ENCODE measurements around the gene TPST2. TPM values are rescaled to one million over a fixed set of nuclear protein-coding genes. Genes with fewer than 3 reads are reported as not detected.

Gene TPST2
- total RNA-seq, 1 donor from 2014 or later, result 14.2 TPM

DNA sequence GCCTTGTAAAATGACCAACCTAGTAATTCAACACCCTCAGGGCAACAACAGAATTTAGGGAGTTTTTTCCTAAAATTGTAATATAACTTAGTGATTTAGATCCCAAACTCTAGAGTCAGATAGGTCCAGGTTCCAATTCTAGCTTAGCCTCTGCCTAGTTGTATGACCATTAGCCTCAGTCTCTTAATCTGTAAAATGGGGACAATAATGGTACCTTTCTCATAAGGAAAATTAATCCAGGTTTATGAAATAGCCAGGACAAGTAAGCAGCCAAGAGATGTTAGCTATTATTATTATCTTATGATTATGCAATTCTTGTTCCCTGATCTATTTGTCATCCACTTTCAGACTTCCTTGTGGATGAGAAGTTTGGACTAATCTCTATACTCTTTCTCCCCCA is 81.8 kb downstream of the TPST2 start:
- no peak overlapping the region for H3K27ac Mint-ChIP-seq

DNA sequence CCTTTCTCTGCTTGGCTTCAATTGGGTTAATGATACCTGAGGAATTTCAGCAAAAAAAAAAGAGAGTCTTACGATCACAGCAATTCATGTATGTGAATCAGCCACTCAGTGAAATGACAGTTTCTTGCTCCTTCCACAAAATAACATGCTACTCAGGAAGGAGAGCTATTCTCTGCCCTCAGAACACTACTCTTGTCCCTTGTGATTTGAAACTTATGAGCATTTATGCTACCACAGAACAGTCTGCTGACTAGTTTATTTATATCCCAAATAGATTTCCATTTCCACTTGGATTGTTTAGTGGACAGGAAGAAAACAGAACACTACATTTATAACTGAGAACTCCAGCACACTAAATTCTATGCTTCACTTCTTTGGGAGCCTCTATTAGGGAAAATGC is 86.2 kb downstream of the TPST2 start:
- Mint-ChIP-seq H3K36me3 (ENCODE audit: low read depth) (peaks cover 72% of the 10 kb centered on the region), H3K4me3 (ENCODE audit: low read depth) (no peak overlapping the region)
- intact Hi-C loops (cut with micrococcal nuclease), result no loop called here

More for the DNA sequence above, 81.8 kb downstream of the TPST2 start:
- DNase-seq (ENCODE audit: low spot score), result no peak
- H3K27me3 Mint-ChIP-seq (ENCODE audit: low read depth), result no peaks in the 10 kb centered on the region
- H3K4me1 Mint-ChIP-seq (ENCODE audit: low read depth), result peaks cover 33% of the 10 kb centered on the region
- intact Hi-C loops (cut with micrococcal nuclease), result no loop called here
- H3K9me3 Mint-ChIP-seq, result no peaks in the 10 kb centered on the region
- no peak overlapping the region for H3K4me3 Mint-ChIP-seq (ENCODE audit: low read depth)
- H3K36me3 Mint-ChIP-seq (ENCODE audit: low read depth), result peaks cover 63% of the 10 kb centered on the region

DNA sequence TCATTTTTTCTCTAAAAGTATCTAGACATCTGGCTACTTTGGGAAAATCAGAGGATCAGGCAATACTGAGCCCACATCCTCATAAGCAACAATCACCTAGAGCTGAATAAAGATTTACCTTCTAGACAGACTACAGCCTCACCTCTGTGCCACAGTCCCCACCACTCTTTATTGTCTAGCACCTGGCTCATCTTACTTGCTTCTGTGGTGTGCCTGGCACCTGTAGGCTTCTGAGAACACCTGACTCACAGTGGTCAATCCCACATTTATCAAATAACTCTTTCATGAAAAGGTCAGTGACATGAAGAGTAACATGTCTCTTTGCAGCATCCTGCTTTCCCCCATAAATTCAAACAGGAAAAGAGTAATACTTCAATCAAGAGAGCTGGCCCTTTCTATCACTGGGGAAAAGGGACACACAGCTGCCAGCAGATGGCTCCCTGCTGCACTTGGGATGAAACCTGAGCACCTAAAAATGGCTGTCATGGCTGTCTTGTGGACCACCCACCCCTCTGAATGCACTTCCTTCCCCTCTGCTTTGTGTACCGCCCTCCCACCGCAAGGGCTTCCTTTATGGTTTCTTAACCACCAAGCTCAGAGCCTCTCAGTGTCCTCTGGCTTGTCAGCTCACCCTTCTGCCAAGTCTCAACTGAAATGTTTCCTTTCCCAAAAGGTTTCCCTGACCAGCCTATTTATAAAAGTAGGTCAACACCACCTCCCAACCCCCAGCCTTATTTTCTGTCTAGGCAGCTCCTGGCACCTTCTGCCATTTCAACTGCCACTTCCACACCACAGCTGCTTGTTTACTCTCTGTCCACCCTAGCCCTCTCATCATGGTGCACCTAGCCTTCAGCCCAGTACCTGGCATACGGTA is 87.0 kb downstream of the TPST2 start:
- H3K4me1 Mint-ChIP-seq (ENCODE audit: low read depth), result peaks cover 24% of the 10 kb centered on the region
- H3K9me3 Mint-ChIP-seq, result no peaks in the 10 kb centered on the region
- no peaks in the 10 kb centered on the region for H3K27me3 Mint-ChIP-seq (ENCODE audit: low read depth)
- no peak overlapping the region for H3K4me3 Mint-ChIP-seq (ENCODE audit: low read depth)
- DNase-seq (ENCODE audit: low spot score), result peak; percentile 69
- H3K27ac Mint-ChIP-seq, result peak overlapping the region; percentile 67
- intact Hi-C loops (cut with micrococcal nuclease), result no loop called here
- peaks cover 71% of the 10 kb centered on the region for H3K36me3 Mint-ChIP-seq (ENCODE audit: low read depth)

More for the DNA sequence above, 86.2 kb downstream of the TPST2 start:
- Mint-ChIP-seq H3K27ac (peak overlapping the region; percentile 67), H3K9me3 (no peaks in the 10 kb centered on the region), H3K4me1 (ENCODE audit: low read depth) (peaks cover 24% of the 10 kb centered on the region), H3K27me3 (ENCODE audit: low read depth) (no peaks in the 10 kb centered on the region)
- no peak for DNase-seq (ENCODE audit: low spot score)

DNA sequence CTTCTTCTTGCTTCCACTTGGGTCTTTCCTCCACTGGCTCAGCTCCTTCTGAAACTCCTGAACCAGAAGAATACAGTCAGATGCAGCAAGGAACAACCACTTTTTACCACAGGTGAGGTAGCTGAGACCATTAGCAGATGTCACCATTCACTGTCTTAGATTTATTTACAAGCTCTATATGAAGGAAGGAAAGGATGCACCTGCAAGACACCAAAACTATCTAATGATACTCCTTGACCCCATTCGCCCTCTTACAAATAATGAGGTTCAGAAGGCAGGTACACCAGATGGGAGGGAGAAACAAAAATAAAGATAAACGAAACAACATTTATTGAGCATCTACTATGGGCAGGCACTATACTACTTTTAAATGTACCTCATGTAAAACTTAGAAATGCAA is 87.9 kb downstream of the TPST2 start:
- DNase-seq (ENCODE audit: low spot score), result no peak
- no peaks in the 10 kb centered on the region for H3K27me3 Mint-ChIP-seq (ENCODE audit: low read depth)
- H3K4me1 Mint-ChIP-seq (ENCODE audit: low read depth), result peaks cover 24% of the 10 kb centered on the region
- no peak overlapping the region for H3K27ac Mint-ChIP-seq
- peaks cover 77% of the 10 kb centered on the region for H3K36me3 Mint-ChIP-seq (ENCODE audit: low read depth)
- no peak overlapping the region for H3K4me3 Mint-ChIP-seq (ENCODE audit: low read depth)
- intact Hi-C loops (cut with micrococcal nuclease), result no loop called here
- H3K9me3 Mint-ChIP-seq, result no peaks in the 10 kb centered on the region

DNA sequence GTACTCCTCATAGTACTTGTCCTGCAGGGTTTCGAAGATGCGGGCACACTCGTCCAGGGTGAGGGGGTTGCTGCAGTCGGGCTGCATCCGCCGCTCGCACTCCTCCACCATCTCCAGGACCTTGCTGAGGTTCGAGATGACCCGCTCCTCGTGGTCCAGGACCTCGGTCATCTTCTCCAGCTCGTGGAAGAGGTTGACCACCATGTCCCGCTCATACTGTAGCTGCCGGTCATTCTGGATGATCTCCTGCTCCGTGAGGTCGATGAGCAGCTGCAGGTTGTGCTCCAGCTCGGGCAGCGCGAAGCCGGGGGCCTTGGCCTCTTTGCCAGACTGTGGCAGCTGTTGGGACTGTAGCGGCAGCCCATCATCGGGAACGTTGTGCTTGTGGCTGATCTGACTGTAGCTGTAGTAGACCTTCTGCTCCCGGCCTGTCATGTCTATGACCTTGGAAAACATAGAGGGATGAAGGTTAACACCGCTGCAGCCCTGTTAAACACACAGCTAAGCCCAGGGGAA is 90.7 kb downstream of the TPST2 start:
- Mint-ChIP-seq H3K27me3 (ENCODE audit: low read depth) (no peaks in the 10 kb centered on the region), H3K36me3 (ENCODE audit: low read depth) (peaks cover 74% of the 10 kb centered on the region), H3K4me3 (ENCODE audit: low read depth) (no peak overlapping the region), H3K4me1 (ENCODE audit: low read depth) (peaks cover 17% of the 10 kb centered on the region), H3K9me3 (no peaks in the 10 kb centered on the region), H3K27ac (no peak overlapping the region)
- no peak for DNase-seq (ENCODE audit: low spot score)
- intact Hi-C loops (cut with micrococcal nuclease), result no loop called here

DNA sequence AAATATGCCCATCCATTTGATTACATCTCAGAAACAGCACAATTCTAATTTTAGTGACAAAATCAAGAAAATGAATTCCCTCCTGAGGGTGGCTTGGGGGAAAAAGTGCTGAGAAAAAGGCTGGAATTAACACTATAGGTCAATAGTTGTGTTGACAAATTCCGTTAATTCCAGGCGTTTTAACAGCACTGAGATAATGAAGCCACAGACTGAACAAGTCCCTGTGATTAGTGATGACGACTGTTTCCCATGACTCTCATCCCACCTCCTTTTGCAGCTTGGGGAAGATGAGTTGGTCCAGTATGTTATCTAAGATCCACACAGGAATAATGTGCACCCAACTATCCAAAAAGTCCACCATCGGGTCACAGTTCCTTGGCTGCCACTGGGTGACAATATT is 93.5 kb downstream of the TPST2 start:
- H3K36me3 Mint-ChIP-seq (ENCODE audit: low read depth), result peaks cover 74% of the 10 kb centered on the region
- H3K9me3 Mint-ChIP-seq, result no peaks in the 10 kb centered on the region
- H3K27ac Mint-ChIP-seq, result no peak overlapping the region
- no peak overlapping the region for H3K4me3 Mint-ChIP-seq (ENCODE audit: low read depth)
- H3K4me1 Mint-ChIP-seq (ENCODE audit: low read depth), result no peaks in the 10 kb centered on the region
- no peak for DNase-seq (ENCODE audit: low spot score)
- no peaks in the 10 kb centered on the region for H3K27me3 Mint-ChIP-seq (ENCODE audit: low read depth)
- intact Hi-C loops (cut with micrococcal nuclease), result no loop called here

DNA sequence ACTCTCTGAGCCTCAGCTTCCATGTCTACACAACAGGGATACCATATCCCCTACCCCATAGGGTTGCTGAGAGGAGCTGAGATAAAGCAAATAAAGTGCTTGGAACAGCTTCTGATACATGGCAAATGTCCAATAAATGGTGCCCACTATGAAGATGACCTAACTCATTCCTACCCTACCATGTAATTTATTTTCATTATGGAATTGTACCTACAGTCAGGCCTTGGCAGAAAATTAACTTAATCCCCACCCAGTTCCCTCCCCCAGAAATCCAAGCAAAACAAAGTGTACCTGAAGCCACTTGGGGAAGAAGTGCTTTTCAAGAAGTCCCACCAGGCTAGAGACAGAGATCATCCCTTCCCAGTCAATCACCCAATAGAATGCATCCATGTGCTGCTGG is 95.4 kb downstream of the TPST2 start:
- DNase-seq (ENCODE audit: low spot score), result no peak
- Mint-ChIP-seq H3K4me3 (ENCODE audit: low read depth) (no peak overlapping the region), H3K27me3 (ENCODE audit: low read depth) (no peaks in the 10 kb centered on the region), H3K9me3 (no peaks in the 10 kb centered on the region), H3K27ac (no peak overlapping the region), H3K4me1 (ENCODE audit: low read depth) (no peaks in the 10 kb centered on the region), H3K36me3 (ENCODE audit: low read depth) (peaks cover 71% of the 10 kb centered on the region)
- intact Hi-C loops (cut with micrococcal nuclease), result no loop called here

DNA sequence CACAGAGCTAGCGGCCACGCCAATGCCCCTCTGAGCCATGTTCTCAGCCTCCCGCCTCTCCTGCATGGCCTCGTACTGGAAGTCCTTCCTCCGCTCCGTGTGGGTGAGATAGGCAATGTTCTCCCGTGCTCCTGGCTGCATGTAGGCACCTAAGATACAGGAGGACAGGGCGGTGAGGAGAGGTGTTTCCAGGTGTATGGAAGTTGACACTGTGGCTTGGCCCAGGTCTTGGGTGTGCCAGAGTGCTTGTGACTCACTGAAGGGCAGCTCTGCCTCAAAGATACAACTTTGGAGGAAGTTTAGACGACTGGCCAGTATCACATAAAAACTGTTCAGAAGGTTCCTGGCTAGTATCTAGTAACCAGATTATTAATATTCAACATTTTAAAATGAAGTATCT is 97.7 kb downstream of the TPST2 start:
- H3K4me3 Mint-ChIP-seq (ENCODE audit: low read depth), result no peak overlapping the region
- no peak for DNase-seq (ENCODE audit: low spot score)
- no peak overlapping the region for H3K27ac Mint-ChIP-seq
- no peaks in the 10 kb centered on the region for H3K27me3 Mint-ChIP-seq (ENCODE audit: low read depth)
- intact Hi-C loops (cut with micrococcal nuclease), result no loop called here
- no peaks in the 10 kb centered on the region for H3K9me3 Mint-ChIP-seq
- peaks cover 75% of the 10 kb centered on the region for H3K36me3 Mint-ChIP-seq (ENCODE audit: low read depth)
- H3K4me1 Mint-ChIP-seq (ENCODE audit: low read depth), result no peaks in the 10 kb centered on the region

DNA sequence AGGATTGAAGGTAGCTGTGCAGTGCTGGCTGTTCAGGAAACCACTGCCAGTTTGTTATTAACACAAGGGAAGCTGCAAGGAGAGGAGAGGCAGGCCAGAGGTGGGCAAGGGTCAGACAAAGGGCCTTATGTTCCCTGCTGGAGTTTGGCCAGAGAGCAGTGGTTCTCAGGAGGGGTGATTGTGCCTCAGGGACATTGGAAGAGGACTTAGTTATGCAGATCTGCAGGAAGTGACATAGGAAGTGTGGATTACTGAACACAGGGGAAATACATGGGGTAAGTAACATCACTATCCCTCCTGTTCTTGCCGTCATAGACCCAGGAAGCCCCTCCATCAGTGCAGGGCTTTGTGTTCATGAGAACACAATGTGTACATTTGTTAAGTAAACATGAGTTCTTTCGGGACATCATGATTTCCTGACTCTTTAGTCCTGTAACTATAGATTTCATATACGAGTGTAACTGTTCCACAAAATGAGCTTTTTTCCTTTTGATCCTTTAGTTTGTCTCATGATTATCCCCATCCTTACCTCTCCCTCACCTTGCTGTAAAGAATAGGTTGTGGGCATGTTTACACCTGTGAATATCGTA is 100.4 kb downstream of the TPST2 start:
- Mint-ChIP-seq H3K4me3 (ENCODE audit: low read depth) (no peak overlapping the region), H3K27me3 (ENCODE audit: low read depth) (no peaks in the 10 kb centered on the region), H3K27ac (no peak overlapping the region), H3K9me3 (no peaks in the 10 kb centered on the region), H3K4me1 (ENCODE audit: low read depth) (peaks cover 15% of the 10 kb centered on the region), H3K36me3 (ENCODE audit: low read depth) (peaks cover 58% of the 10 kb centered on the region)
- no peak for DNase-seq (ENCODE audit: low spot score)
- intact Hi-C loops (cut with micrococcal nuclease), result no loop called here

DNA sequence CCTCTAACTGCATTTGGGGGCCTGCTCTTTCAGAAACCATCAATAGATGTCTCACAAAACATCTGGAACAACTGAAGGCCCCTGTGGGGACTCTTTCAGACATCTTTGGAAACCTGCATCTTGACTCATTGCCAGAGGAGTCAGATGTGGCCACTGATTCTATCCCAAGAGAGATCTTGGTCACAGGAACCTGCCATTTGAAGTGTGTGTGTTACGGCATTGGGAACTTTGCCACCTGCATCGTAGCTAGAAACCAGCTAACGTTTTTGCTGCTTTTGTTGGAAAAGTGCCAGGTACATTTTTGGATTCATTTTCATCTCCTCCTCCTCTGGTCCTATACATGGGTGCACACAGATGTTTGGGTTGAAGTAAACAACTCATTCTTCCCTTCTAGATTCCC is 101.9 kb downstream of the TPST2 start:
- Mint-ChIP-seq H3K4me3 (ENCODE audit: low read depth) (no peak overlapping the region), H3K9me3 (no peaks in the 10 kb centered on the region), H3K4me1 (ENCODE audit: low read depth) (peaks cover 20% of the 10 kb centered on the region), H3K27ac (no peak overlapping the region), H3K27me3 (ENCODE audit: low read depth) (no peaks in the 10 kb centered on the region), H3K36me3 (ENCODE audit: low read depth) (peaks cover 47% of the 10 kb centered on the region)
- DNase-seq (ENCODE audit: low spot score), result no peak
- intact Hi-C loops (cut with micrococcal nuclease), result no loop called here

DNA sequence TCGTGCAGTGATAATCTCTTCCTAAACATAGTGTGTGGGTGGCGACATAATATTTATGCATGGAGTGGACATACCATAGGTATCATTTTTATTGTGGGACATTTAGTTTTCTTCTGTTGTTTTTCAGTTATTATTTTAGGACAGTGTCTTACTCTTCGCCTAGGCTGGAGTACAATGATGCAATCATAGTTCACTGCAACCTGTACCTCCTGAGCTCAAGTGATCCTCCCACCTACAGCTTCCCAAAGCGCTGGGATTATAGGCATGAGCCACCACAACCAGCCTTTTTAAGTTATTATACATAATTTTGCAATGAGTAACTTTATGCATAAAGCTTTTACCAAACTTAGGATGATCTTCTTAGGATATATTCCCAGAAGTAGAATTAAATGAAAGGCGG is 103.5 kb downstream of the TPST2 start:
- no peaks in the 10 kb centered on the region for H3K9me3 Mint-ChIP-seq
- no peak for DNase-seq (ENCODE audit: low spot score)
- H3K4me1 Mint-ChIP-seq (ENCODE audit: low read depth), result peaks cover 35% of the 10 kb centered on the region
- peaks cover 40% of the 10 kb centered on the region for H3K36me3 Mint-ChIP-seq (ENCODE audit: low read depth)
- intact Hi-C loops (cut with micrococcal nuclease), result no loop called here
- H3K27me3 Mint-ChIP-seq (ENCODE audit: low read depth), result no peaks in the 10 kb centered on the region
- no peak overlapping the region for H3K27ac Mint-ChIP-seq
- no peak overlapping the region for H3K4me3 Mint-ChIP-seq (ENCODE audit: low read depth)

DNA sequence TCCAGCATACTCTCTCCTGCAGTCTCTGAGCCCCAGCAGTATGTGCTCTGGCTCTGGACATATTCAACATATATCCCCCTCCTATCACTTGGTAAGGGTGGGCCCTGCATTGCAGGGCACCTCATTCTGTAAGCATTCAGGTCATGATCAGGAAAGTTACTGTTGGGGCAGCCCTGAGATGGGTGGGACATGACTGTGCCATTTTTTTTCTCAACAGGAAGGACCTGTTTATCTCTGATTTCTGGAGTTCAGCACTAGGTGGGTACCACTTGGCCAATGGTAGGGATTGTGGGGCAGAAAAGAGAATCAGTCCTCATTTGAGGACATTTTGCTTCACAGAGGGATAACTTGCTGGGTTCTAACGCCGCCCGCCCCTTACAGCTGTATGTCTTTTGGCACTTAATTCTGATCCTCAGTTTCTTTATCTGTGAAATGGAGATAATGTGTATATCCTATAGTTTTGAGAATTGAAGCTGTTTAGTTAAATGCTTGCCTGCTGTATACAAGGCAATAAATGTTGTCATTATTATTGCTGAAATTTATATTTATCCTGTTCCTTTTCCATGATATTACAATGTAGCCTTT is 104.0 kb downstream of the TPST2 start:
- DNase-seq (ENCODE audit: low spot score), result no peak
- peaks cover 40% of the 10 kb centered on the region for H3K4me1 Mint-ChIP-seq (ENCODE audit: low read depth)
- no peaks in the 10 kb centered on the region for H3K9me3 Mint-ChIP-seq
- H3K27ac Mint-ChIP-seq, result no peak overlapping the region
- peak overlapping the region; percentile 58 for H3K4me3 Mint-ChIP-seq (ENCODE audit: low read depth)
- intact Hi-C loops (cut with micrococcal nuclease), result no loop called here
- peaks cover 43% of the 10 kb centered on the region for H3K36me3 Mint-ChIP-seq (ENCODE audit: low read depth)
- no peaks in the 10 kb centered on the region for H3K27me3 Mint-ChIP-seq (ENCODE audit: low read depth)

DNA sequence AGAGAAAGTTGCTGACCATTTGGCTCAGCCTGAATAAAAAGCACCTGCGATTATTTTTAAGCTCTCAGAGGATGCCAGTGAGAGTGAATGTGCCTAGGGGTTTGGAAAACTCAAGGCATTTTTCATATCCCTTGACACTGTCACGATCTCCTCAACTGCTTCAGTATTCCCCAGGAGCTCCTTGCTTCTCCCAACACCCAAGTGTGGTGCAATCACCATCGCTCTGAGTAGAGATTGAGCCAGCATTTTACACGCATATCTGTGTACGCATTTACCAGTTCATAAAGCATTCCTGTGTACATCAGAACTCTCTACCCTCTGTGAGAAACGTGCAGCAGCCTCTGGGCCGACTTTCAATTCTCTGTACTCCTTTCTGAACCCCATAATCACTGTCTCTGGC is 104.9 kb downstream of the TPST2 start:
- Mint-ChIP-seq H3K4me1 (ENCODE audit: low read depth) (peaks cover 46% of the 10 kb centered on the region), H3K9me3 (no peaks in the 10 kb centered on the region), H3K27ac (peak overlapping the region; percentile 20), H3K27me3 (ENCODE audit: low read depth) (no peaks in the 10 kb centered on the region), H3K36me3 (ENCODE audit: low read depth) (peaks cover 39% of the 10 kb centered on the region), H3K4me3 (ENCODE audit: low read depth) (peak overlapping the region; percentile 58)
- intact Hi-C loops (cut with micrococcal nuclease), result no loop called here
- DNase-seq (ENCODE audit: low spot score), result no peak

Measured in activated T-helper 2 cell treated with anti-CD3 and anti-CD28 coated beads, Interferon-gamma antibody, Interleukin-2, Interleukin-4, amounts not matched to agents 10 μg/mL and 5 μg/mL and 100 μg/mL, durations not matched to agents 14 hours and 24 hours and 36 hours (primary cell).